HepG2 (cell line): ENCODE measurements around the gene ARMH1. TPM values are rescaled to one million over a fixed set of nuclear protein-coding genes. Genes with fewer than 3 reads are reported as not detected.
A peak's percentile ranks its signal among the peaks of the same experiment; 100 is the strongest.

Source experiments
- FOXM1 ChIP-seq: sonication (generic); formaldehyde crosslinking; IDR thresholded peaks from 2 replicates; pipeline ENCODE4 v1.5.0; 2020; ENCODE audit warnings: missing genetic modification reagents
- FOXO4 ChIP-seq: sonication (generic); formaldehyde crosslinking; conservative IDR thresholded peaks from 2 replicates; pipeline ENCODE4 v1.8.1; 2023; ENCODE audit warnings: missing genetic modification reagents
- FOXP4 ChIP-seq: sonication (generic); formaldehyde crosslinking; IDR thresholded peaks from 2 replicates; pipeline ENCODE4 v1.4.0; 2020; ENCODE audit warnings: missing genetic modification reagents
- GATAD1 ChIP-seq: IDR thresholded peaks from 2 replicates; pipeline ENCODE4 v1.6.1; 2016; ENCODE audit warnings: missing genetic modification reagents, missing compliant biosample characterization
- GLI4 ChIP-seq: sonication (generic); formaldehyde crosslinking; IDR thresholded peaks from 2 replicates; pipeline ENCODE4 v1.5.1; 2020; ENCODE audit warnings: missing genetic modification reagents, mild to moderate bottlenecking, moderate library complexity, borderline replicate concordance
- HINFP ChIP-seq: sonication (generic); formaldehyde crosslinking; IDR thresholded peaks from 2 replicates; pipeline ENCODE4 v1.4.0; 2020; ENCODE audit warnings: low read depth, mild to moderate bottlenecking, missing genetic modification reagents
- IRX3 ChIP-seq: sonication (generic); formaldehyde crosslinking; IDR thresholded peaks from 2 replicates; pipeline ENCODE4 v1.8.1; 2023; ENCODE audit warnings: mild to moderate bottlenecking, low read depth, missing genetic modification reagents, borderline replicate concordance
- RBFOX2 ChIP-seq: fragments of 200-400 bp; formaldehyde crosslinking; IDR thresholded peaks from 2 replicates; pipeline ENCODE4 v1.6.1; 2017; ENCODE audit warnings: low read depth, mild to moderate bottlenecking, low read length
- RCOR2 ChIP-seq: IDR thresholded peaks from 2 replicates; pipeline ENCODE4 v1.6.1; 2016; ENCODE audit warnings: missing biosample characterization, missing genetic modification reagents
- RFXAP ChIP-seq: sonication (generic); formaldehyde crosslinking; IDR thresholded peaks from 2 replicates; pipeline ENCODE4 v1.4.0; 2020; ENCODE audit warnings: missing genetic modification reagents, borderline replicate concordance
- TBX2 ChIP-seq: sonication (generic); formaldehyde crosslinking; IDR thresholded peaks from 2 replicates; pipeline ENCODE4 v1.5.0; 2020; ENCODE audit warnings: missing genetic modification reagents, mild to moderate bottlenecking, borderline replicate concordance
- ZNF101 ChIP-seq: sonication (generic); formaldehyde crosslinking; IDR thresholded peaks from 2 replicates; pipeline ENCODE4 v1.4.0; 2020; ENCODE audit warnings: mild to moderate bottlenecking, low read depth, missing genetic modification reagents, borderline replicate concordance
- ZNF124 ChIP-seq: sonication (generic); formaldehyde crosslinking; IDR thresholded peaks from 2 replicates; pipeline ENCODE4 v1.4.0; 2020; ENCODE audit warnings: missing genetic modification reagents
- ZNF260 ChIP-seq: sonication (generic); formaldehyde crosslinking; IDR thresholded peaks from 2 replicates; pipeline ENCODE4 v1.4.0; 2020; ENCODE audit warnings: missing genetic modification reagents, low read depth, mild to moderate bottlenecking, borderline replicate concordance
- ZNF552 ChIP-seq: sonication (generic); formaldehyde crosslinking; IDR thresholded peaks from 2 replicates; pipeline ENCODE4 v1.9.0; 2022; ENCODE audit warnings: missing genetic modification reagents, mild to moderate bottlenecking, borderline replicate concordance
- ZNF724P ChIP-seq: sonication (generic); formaldehyde crosslinking; IDR thresholded peaks from 2 replicates; pipeline ENCODE4 v1.8.0; 2022; ENCODE audit warnings: missing genetic modification reagents, borderline replicate concordance
- ZNF841 ChIP-seq: sonication (generic); formaldehyde crosslinking; IDR thresholded peaks from 2 replicates; pipeline ENCODE4 v1.8.1; 2023; ENCODE audit warnings: missing genetic modification reagents, borderline replicate concordance
- ZSCAN21 ChIP-seq: sonication (generic); formaldehyde crosslinking; IDR thresholded peaks from 2 replicates; pipeline ENCODE4 v1.8.0; 2022; ENCODE audit warnings: mild to moderate bottlenecking, missing genetic modification reagents, moderate library complexity, borderline replicate concordance
- ZSCAN9 ChIP-seq: IDR thresholded peaks from 2 replicates; pipeline ENCODE4 v1.6.1; 2016; ENCODE audit warnings: borderline replicate concordance
- polyA plus RNA-seq, 8 experiments: library from polyadenylated mRNA; depleted of rRNA in 3 of 8; stranded (reverse) in 7 of 8; unstranded in 1 of 8; fragments of >200 nt; fragmentation: Illumina TruSeq in 4 of 8; extraction: Trizol in 4 of 8; gene quantifications; 2 replicates each; pipeline versions ENCODE4 v1.2.1 to v1.2.3, GENCODE V29; 2011 to 2016; ENCODE audit warnings: low read depth in 4 of 8, missing spikeins in 1 of 8, mixed read lengths in 1 of 8; ENCODE audit not compliant: insufficient read depth in 1 of 8
- total RNA-seq, 5 experiments: library from RNA; depleted of rRNA; stranded (reverse); fragments of >200 nt; fragmentation: Illumina TruSeq; extraction: Trizol; gene quantifications; 2 replicates each; pipeline ENCODE4 v1.2.3, GENCODE V29; 2016; ENCODE audit warnings: low read depth in 1 of 5
- TF ChIP-seq, protein P1 (sequence below): sonication (generic); formaldehyde crosslinking; IDR thresholded peaks from 2 replicates; pipeline ENCODE4 v1.8.0; 2022; ENCODE audit warnings: mild to moderate bottlenecking, missing genetic modification reagents; ENCODE audit not compliant: insufficient replicate concordance

ARMH1 gene
- total and polyA plus RNA-seq, 2 of the 13 experiments (the other 11 are each of a cell fraction or from before 2014, with no cell fraction given): 0.69 TPM; not detected in 1

GRCh38 chr1:44631647-44632539 is 42.6 kb upstream of the ARMH1 start (continued):
- TF ChIP-seq RFXAP (CRISPR knock-in tag): no peak
- TF ChIP-seq GLI4 (CRISPR knock-in tag): no peak
- TF ChIP-seq IRX3 (CRISPR knock-in tag): peak; percentile 21; the same call in 1 of the 2 replicates
- TF ChIP-seq HINFP (CRISPR knock-in tag): 0 out of 2 replicates have a peak, but pooled peaks have one; percentile 31
- TF ChIP-seq FOXM1 (CRISPR knock-in tag): no peak
- no peak for TF ChIP-seq ZNF552 (CRISPR knock-in tag)
- TF ChIP-seq RCOR2: no peak
- TF ChIP-seq FOXO4 (CRISPR knock-in tag): peak; percentile 98
- TF ChIP-seq ZNF101 (CRISPR knock-in tag): no peak
- TF ChIP-seq ZNF841 (CRISPR knock-in tag): no peak
- TF ChIP-seq GATAD1 (CRISPR knock-in tag): peak; percentile 85
- no peak for TF ChIP-seq ZNF260 (CRISPR knock-in tag)
- 0 out of 2 replicates have a peak, but pooled peaks have one; percentile 17 for TF ChIP-seq FOXP4
- TF ChIP-seq ZSCAN9 (CRISPR knock-in tag): no peak
- TF ChIP-seq TBX2 (CRISPR knock-in tag): peak; percentile 60; the same call in 1 of the 2 replicates
- no peak; the same call in 1 of the 2 replicates for TF ChIP-seq ZSCAN21 (CRISPR knock-in tag)
- no peak; the same call in 1 of the 2 replicates for TF ChIP-seq ZNF124
- peak; percentile 50; the same call in 1 of the 2 replicates for TF ChIP-seq ZNF724P (CRISPR knock-in tag)
- TF ChIP-seq, protein P1, sequence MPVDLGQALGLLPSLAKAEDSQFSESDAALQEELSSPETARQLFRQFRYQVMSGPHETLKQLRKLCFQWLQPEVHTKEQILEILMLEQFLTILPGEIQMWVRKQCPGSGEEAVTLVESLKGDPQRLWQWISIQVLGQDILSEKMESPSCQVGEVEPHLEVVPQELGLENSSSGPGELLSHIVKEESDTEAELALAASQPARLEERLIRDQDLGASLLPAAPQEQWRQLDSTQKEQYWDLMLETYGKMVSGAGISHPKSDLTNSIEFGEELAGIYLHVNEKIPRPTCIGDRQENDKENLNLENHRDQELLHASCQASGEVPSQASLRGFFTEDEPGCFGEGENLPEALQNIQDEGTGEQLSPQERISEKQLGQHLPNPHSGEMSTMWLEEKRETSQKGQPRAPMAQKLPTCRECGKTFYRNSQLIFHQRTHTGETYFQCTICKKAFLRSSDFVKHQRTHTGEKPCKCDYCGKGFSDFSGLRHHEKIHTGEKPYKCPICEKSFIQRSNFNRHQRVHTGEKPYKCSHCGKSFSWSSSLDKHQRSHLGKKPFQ: no peak
- peak; percentile 98 for TF ChIP-seq RBFOX2
